GM21390 (cell line): Measurements from ENCODE around the gene KCNG2.

Experiments
- ATAC-seq: cut with Tn5 transposase; IDR thresholded peaks from one replicate; pipeline ENCODE4 v1.9.1; 2021; ENCODE audit not compliant: unreplicated experiment

The KCNG2 gene

GRCh38 chr18:79918615-79919011 lies 120.9 kb downstream of the KCNG2 start:
- ATAC-seq, result no peak

- no peak for ATAC-seq
Measured at GRCh38 chr18:79919089-79919488, 121.4 kb downstream of the KCNG2 start.

- ATAC-seq, result no peak
Measured at GRCh38 chr18:79921984-79922965, 124.5 kb downstream of the KCNG2 start.

- ATAC-seq, result no peak
Measured at GRCh38 chr18:79922971-79923411, 125.3 kb downstream of the KCNG2 start.

GRCh38 chr18:79923896-79924585 lies 126.3 kb downstream of the KCNG2 start:
- ATAC-seq, result no peak

- no peak for ATAC-seq
Measured at GRCh38 chr18:79924814-79925731, 127.3 kb downstream of the KCNG2 start.

- no peak for ATAC-seq
Measured at GRCh38 chr18:79926306-79926705, 128.6 kb downstream of the KCNG2 start.

GRCh38 chr18:79926715-79927606 lies 129.2 kb downstream of the KCNG2 start:
- ATAC-seq, result no peak

- no peak for ATAC-seq
Measured at GRCh38 chr18:79927607-79928562, 130.1 kb downstream of the KCNG2 start.

GRCh38 chr18:79928563-79928960 lies 130.8 kb downstream of the KCNG2 start:
- no peak for ATAC-seq

GRCh38 chr18:79930020-79930642 lies 132.4 kb downstream of the KCNG2 start:
- no peak for ATAC-seq

- no peak for ATAC-seq
Measured at GRCh38 chr18:79931475-79931874, 133.7 kb downstream of the KCNG2 start.

GRCh38 chr18:79932907-79933306 lies 135.2 kb downstream of the KCNG2 start:
- no peak for ATAC-seq

- ATAC-seq, result no peak
Measured at GRCh38 chr18:79933765-79934164, 136.0 kb downstream of the KCNG2 start.

GRCh38 chr18:79934311-79935097 lies 136.8 kb downstream of the KCNG2 start:
- no peak for ATAC-seq

- ATAC-seq, result no peak
Measured at GRCh38 chr18:79935098-79935480, 137.4 kb downstream of the KCNG2 start.

GRCh38 chr18:79935499-79935898 lies 137.8 kb downstream of the KCNG2 start:
- no peak for ATAC-seq

- ATAC-seq, result no peak
Measured at GRCh38 chr18:79935925-79936324, 138.2 kb downstream of the KCNG2 start.
